ENCODE data around the gene KRT17.

- TF ChIP-seq CTCF (IDR thresholded peaks at IDR 0.05; ENCODE audit: poor library complexity, severe bottlenecking) (no peak), SMC3 (conservative IDR thresholded peaks at IDR 0.05; ENCODE audit: poor library complexity) (no peak), EZH2 (IDR thresholded peaks at IDR 0.05; ENCODE audit: borderline replicate concordance, insufficient read depth, low read length, poor library complexity, severe bottlenecking) (no peak), REST (IDR thresholded peaks at IDR 0.05; ENCODE audit: borderline replicate concordance) (no peak), POLR2AphosphoS5 (IDR thresholded peaks at IDR 0.05) (no peak)
These were observed 28.1 kb upstream of the KRT17 start for GRCh38 chr17:41652461-41652970.

Measured in neural cell (in vitro differentiated cells).